H9 (cell line): Measurements from ENCODE around the gene TERC. TPM values are rescaled to one million over a fixed set of nuclear protein-coding genes. Genes with fewer than 3 reads are reported as not detected.
"Not testable (repeated sequence)": the region's sequence is repeated elsewhere in the genome, so short reads cannot be mapped to it uniquely, and the experiment has no call there.

Source experiments
- DNase-seq: peaks from one replicate; pipeline ENCODE4 v3.0.0-alpha.2; 2017
- H2AFZ ChIP-seq: one replicate; pipeline ENCODE4 v1.6.1; 2013; ENCODE audit warnings: mild to moderate bottlenecking, low read length, control low read depth, moderate library complexity
- H2AK5ac ChIP-seq: 2 replicates; pipeline ENCODE4 v1.6.1; 2013; ENCODE audit warnings: low read length, control low read depth, mixed read lengths; ENCODE audit not compliant: insufficient read length
- H2BK120ac ChIP-seq: one replicate; pipeline ENCODE4 v1.6.1; 2013; ENCODE audit warnings: low read depth, mild to moderate bottlenecking, low read length, control low read depth, inconsistent platforms; ENCODE audit not compliant: poor library complexity, severe bottlenecking
- H2BK12ac ChIP-seq: 2 replicates; pipeline ENCODE4 v1.6.1; 2013; ENCODE audit warnings: low read length, control low read depth, mixed read lengths, low read depth; ENCODE audit not compliant: insufficient read length
- H2BK15ac ChIP-seq: 2 replicates; pipeline ENCODE4 v1.6.1; 2013; ENCODE audit warnings: low read depth, low read length, control low read depth
- H2BK20ac ChIP-seq: one replicate; pipeline ENCODE4 v1.6.1; 2013; ENCODE audit warnings: low read depth, mild to moderate bottlenecking, low read length, control low read depth, inconsistent platforms; ENCODE audit not compliant: poor library complexity, severe bottlenecking
- H2BK5ac ChIP-seq: 2 replicates; pipeline ENCODE4 v1.6.1; 2013; ENCODE audit warnings: low read length, control low read depth, mixed read lengths; ENCODE audit not compliant: insufficient read length
- H3K14ac ChIP-seq: 2 replicates; pipeline ENCODE4 v1.6.1; 2013; ENCODE audit warnings: low read length, control low read depth; ENCODE audit not compliant: insufficient read depth
- H3K18ac ChIP-seq: 2 replicates; pipeline ENCODE4 v1.6.1; 2013; ENCODE audit warnings: low read depth, mild to moderate bottlenecking, mixed read lengths, low read length, control low read depth; ENCODE audit not compliant: insufficient read length
- H3K23ac ChIP-seq: 2 replicates; pipeline ENCODE4 v1.6.1; 2013; ENCODE audit warnings: low read length, control low read depth, mixed read lengths, low read depth; ENCODE audit not compliant: insufficient read length
- H3K23me2 ChIP-seq: 2 replicates; pipeline ENCODE4 v1.6.1; 2013; ENCODE audit warnings: low read depth, mild to moderate bottlenecking, mixed read lengths, low read length, control low read depth; ENCODE audit not compliant: insufficient read length, poor library complexity, severe bottlenecking
- H3K27ac ChIP-seq: 2 replicates; pipeline ENCODE4 v1.5.1; 2013; ENCODE audit warnings: low read length, control low read depth, mixed read lengths, low read depth; ENCODE audit not compliant: insufficient read length
- H3K27me3 ChIP-seq: 2 replicates; pipeline ENCODE4 v1.6.1; 2013; ENCODE audit warnings: low read length, control low read depth, inconsistent platforms; ENCODE audit not compliant: insufficient read depth
- H3K4ac ChIP-seq: 2 replicates; pipeline ENCODE4 v1.6.1; 2013; ENCODE audit warnings: low read depth, mild to moderate bottlenecking, control low read depth, inconsistent platforms, low read length, moderate library complexity
- H3K4me1 ChIP-seq: 2 replicates; pipeline ENCODE4 v1.6.1; 2013; ENCODE audit warnings: low read length, control low read depth, inconsistent platforms; ENCODE audit not compliant: insufficient read depth
- H3K4me2 ChIP-seq: 2 replicates; pipeline ENCODE4 v1.6.1; 2013; ENCODE audit warnings: low read length, control low read depth, mixed read lengths; ENCODE audit not compliant: insufficient read length, insufficient read depth
- H3K56ac ChIP-seq: 2 replicates; pipeline ENCODE4 v1.6.1; 2013; ENCODE audit warnings: low read depth, mild to moderate bottlenecking, mixed read lengths, low read length, control low read depth; ENCODE audit not compliant: insufficient read length
- H3K79me1 ChIP-seq: 2 replicates; pipeline ENCODE4 v1.6.1; 2013; ENCODE audit warnings: low read depth, mild to moderate bottlenecking, moderate library complexity, low read length, control low read depth, inconsistent platforms; ENCODE audit not compliant: insufficient read depth, poor library complexity, severe bottlenecking
- H3K79me2 ChIP-seq: 2 replicates; pipeline ENCODE4 v1.6.1; 2013; ENCODE audit warnings: low read length, control low read depth, inconsistent platforms; ENCODE audit not compliant: insufficient read depth
- H3K9ac ChIP-seq: 2 replicates; pipeline ENCODE4 v1.6.1; 2013; ENCODE audit warnings: low read length, control low read depth, mixed read lengths; ENCODE audit not compliant: insufficient read length; ENCODE audit errors: extremely low read depth
- H3K9me3 ChIP-seq: one replicate; pipeline ENCODE4 v1.6.1; 2013; ENCODE audit warnings: low read depth, low read length, inconsistent platforms; ENCODE audit not compliant: control insufficient read depth
- H3T11ph ChIP-seq: one replicate; pipeline ENCODE4 v1.6.1; 2013; ENCODE audit warnings: mild to moderate bottlenecking, low read length, control low read depth, inconsistent platforms
- H4K20me1 ChIP-seq: one replicate; pipeline ENCODE4 v1.6.1; 2013; ENCODE audit not compliant: control insufficient read depth, insufficient read length, insufficient read depth
- H4K5ac ChIP-seq: 2 replicates; pipeline ENCODE4 v1.6.1; 2013; ENCODE audit warnings: low read depth, mild to moderate bottlenecking, mixed read lengths, low read length, control low read depth; ENCODE audit not compliant: insufficient read length
- H4K8ac ChIP-seq: replicated peaks from 2 replicates; pipeline ENCODE4 v1.6.1; 2013; ENCODE audit warnings: low read length, control low read depth, mixed read lengths, low read depth; ENCODE audit not compliant: insufficient read length
- H4K91ac ChIP-seq: 2 replicates; pipeline ENCODE4 v1.6.1; 2013; ENCODE audit warnings: low read depth, mild to moderate bottlenecking, moderate library complexity, mixed read lengths, low read length, control low read depth; ENCODE audit not compliant: insufficient read length
- H3K27ac Mint-ChIP-seq, 3 experiments: 2 replicates in 2 of 3; 3 replicates in 1 of 3; pipeline ENCODE4 v1.8.0; 2020 to 2021; ENCODE audit warnings: mixed read lengths in 3 of 3, mild to moderate bottlenecking in 1 of 3, moderate library complexity in 1 of 3
- H3K27me3 Mint-ChIP-seq: 2 replicates; pipeline ENCODE4 v1.8.0; 2021; ENCODE audit warnings: low read depth, mild to moderate bottlenecking, moderate library complexity, mixed read lengths
- H3K36me3 Mint-ChIP-seq, 3 experiments: 2 replicates in 2 of 3; 3 replicates in 1 of 3; pipeline ENCODE4 v1.8.0; 2020 to 2021; ENCODE audit warnings: low read depth in 3 of 3, mixed read lengths in 3 of 3; ENCODE audit not compliant: insufficient read depth in 1 of 3
- H3K4me1 Mint-ChIP-seq, 2 experiments: 2 replicates each; pipeline ENCODE4 v1.8.0; 2020; ENCODE audit warnings: mixed read lengths in 2 of 2
- H3K4me3 Mint-ChIP-seq, 2 experiments: 2 replicates in 1 of 2; 3 replicates in 1 of 2; pipeline ENCODE4 v1.8.0; 2020 to 2021; ENCODE audit warnings: mild to moderate bottlenecking in 2 of 2, mixed read lengths in 2 of 2, moderate library complexity in 1 of 2
- H3K9me3 Mint-ChIP-seq, 2 experiments: 2 replicates in 1 of 2; 3 replicates in 1 of 2; pipeline ENCODE4 v1.8.0; 2020; ENCODE audit warnings: mild to moderate bottlenecking in 2 of 2, mixed read lengths in 2 of 2, moderate library complexity in 1 of 2
- WGBS: extraction: QIAGEN DNeasy Blood & Tissue Kit; methylation state at CpG from one replicate; pipeline ENCODE4 v1.1.7; 2013; ENCODE audit warnings: missing lambda C conversion rate, low lambda C conversion rate, mixed read lengths; ENCODE audit not compliant: insufficient read length; ENCODE audit errors: extremely low coverage; 5-methylcytosine and 5-hydroxymethylcytosine counted together
- total RNA-seq: library from RNA; stranded (reverse); gene quantifications from 2 replicates; pipeline ENCODE4 v1.2.1, GENCODE V29; 2021
- TF ChIP-seq, protein P1 (sequence below): fragments of 200-600 bp; sonication (generic); conservative IDR thresholded peaks from 3 replicates; pipeline ENCODE4 v1.8.0; 2021; ENCODE audit warnings: antibody characterized with exemption, mild to moderate bottlenecking

The TERC gene
- total RNA-seq, 1 experiment from 2014 or later, result 14.1 TPM

DNA sequence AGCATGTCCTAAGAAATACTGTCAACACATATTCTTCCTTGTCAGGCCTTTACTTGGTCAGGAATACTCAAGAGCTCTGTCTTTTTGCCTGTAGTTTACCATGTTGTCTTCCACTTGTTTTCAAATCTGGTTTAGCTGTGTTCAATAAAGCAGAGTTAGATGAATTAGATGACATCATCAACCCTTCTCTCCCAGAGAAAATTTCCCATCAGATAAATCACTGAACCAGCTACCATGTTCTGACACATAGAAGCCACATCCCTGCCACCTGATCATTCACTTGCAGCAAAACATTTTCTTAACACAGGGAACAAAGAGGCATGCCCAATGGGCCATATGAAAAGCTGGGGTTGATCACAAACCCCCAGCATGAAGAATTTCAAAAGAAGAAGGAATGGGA lies 42.1 kb downstream of the TERC start:
- TF ChIP-seq, protein P1, sequence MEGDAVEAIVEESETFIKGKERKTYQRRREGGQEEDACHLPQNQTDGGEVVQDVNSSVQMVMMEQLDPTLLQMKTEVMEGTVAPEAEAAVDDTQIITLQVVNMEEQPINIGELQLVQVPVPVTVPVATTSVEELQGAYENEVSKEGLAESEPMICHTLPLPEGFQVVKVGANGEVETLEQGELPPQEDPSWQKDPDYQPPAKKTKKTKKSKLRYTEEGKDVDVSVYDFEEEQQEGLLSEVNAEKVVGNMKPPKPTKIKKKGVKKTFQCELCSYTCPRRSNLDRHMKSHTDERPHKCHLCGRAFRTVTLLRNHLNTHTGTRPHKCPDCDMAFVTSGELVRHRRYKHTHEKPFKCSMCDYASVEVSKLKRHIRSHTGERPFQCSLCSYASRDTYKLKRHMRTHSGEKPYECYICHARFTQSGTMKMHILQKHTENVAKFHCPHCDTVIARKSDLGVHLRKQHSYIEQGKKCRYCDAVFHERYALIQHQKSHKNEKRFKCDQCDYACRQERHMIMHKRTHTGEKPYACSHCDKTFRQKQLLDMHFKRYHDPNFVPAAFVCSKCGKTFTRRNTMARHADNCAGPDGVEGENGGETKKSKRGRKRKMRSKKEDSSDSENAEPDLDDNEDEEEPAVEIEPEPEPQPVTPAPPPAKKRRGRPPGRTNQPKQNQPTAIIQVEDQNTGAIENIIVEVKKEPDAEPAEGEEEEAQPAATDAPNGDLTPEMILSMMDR, result no peak
- Histone ChIP-seq H3K23ac (no peak overlapping the region), H3K79me1 (no peaks in the 10 kb centered on the region), H3K79me2 (no peaks in the 10 kb centered on the region), H2AK5ac (no peak overlapping the region), H4K5ac (no peak overlapping the region), H2BK120ac (no peak overlapping the region), H2BK20ac (no peak overlapping the region), H4K8ac (no peak overlapping the region), H3K27ac (no peak overlapping the region), H3T11ph (no peak overlapping the region), H3K4me2 (no peak overlapping the region), H3K18ac (no peak overlapping the region), H4K20me1 (no peaks in the 10 kb centered on the region), H3K4ac (no peak overlapping the region), H3K9ac (no peak overlapping the region), H4K91ac (no peak overlapping the region), H3K9me3 (no peaks in the 10 kb centered on the region), H2BK15ac (no peak overlapping the region), H3K4me1 (no peaks in the 10 kb centered on the region), H3K23me2 (no peaks in the 10 kb centered on the region), H3K56ac (no peak overlapping the region), H3K27me3 (no peaks in the 10 kb centered on the region), H3K14ac (no peak overlapping the region), H2AFZ (no peak overlapping the region), H2BK12ac (no peak overlapping the region), H2BK5ac (no peak overlapping the region)
- no peak for DNase-seq
- Mint-ChIP-seq H3K4me3 (no peak overlapping the region), H3K27me3 (no peaks in the 10 kb centered on the region; the same call in 1 of the 2 replicates), H3K9me3 (peaks cover 3 to 7% of the 10 kb centered on the region in 2 experiments; a peak in 2 of 5 replicates), H3K27ac (no peak overlapping the region), H3K4me1 (no peaks in the 10 kb centered on the region), H3K36me3 (no peaks in the 10 kb centered on the region)

DNA sequence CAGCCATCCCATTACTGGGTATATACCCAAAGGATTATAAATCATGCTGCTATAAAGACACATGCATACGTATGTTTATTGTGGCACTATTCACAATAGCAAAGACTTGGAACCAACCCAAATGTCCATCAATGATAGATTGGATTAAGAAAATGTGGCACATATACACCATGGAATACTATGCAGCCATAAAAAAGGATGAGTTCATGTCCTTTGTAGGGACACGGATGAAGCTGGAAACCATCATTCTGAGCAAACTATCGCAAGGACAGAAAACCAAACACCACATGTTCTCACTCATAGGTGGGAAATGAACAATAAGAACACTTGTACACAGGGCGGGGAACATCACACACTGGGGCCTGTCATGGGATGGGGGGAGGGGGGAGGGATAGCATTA lies 46.4 kb downstream of the TERC start:
- not testable (repeated sequence) for H3K27me3 ChIP-seq
- WGBS, result no CpG with 5 or more reads among the region's 4 CpGs

More for the DNA sequence above, 46.4 kb downstream of the TERC start:
- not testable (repeated sequence) for H3K4me2 ChIP-seq, H3T11ph ChIP-seq, H2BK5ac ChIP-seq, H4K5ac ChIP-seq, H3K36me3 Mint-ChIP-seq, H3K4me3 Mint-ChIP-seq, H3K4ac ChIP-seq, H3K9me3 Mint-ChIP-seq, H3K56ac ChIP-seq, H2AK5ac ChIP-seq, H3K23ac ChIP-seq, DNase-seq, H3K9ac ChIP-seq, H4K91ac ChIP-seq, H4K8ac ChIP-seq, H2AFZ ChIP-seq, H2BK12ac ChIP-seq, H3K79me2 ChIP-seq, H3K27me3 Mint-ChIP-seq, H3K18ac ChIP-seq, H3K14ac ChIP-seq, H2BK20ac ChIP-seq, H3K9me3 ChIP-seq, H3K79me1 ChIP-seq, H2BK120ac ChIP-seq, H3K27ac Mint-ChIP-seq, H3K4me1 ChIP-seq, H2BK15ac ChIP-seq, H4K20me1 ChIP-seq, H3K4me1 Mint-ChIP-seq, H3K27ac ChIP-seq, H3K23me2 ChIP-seq
